H9 (cell line): ENCODE results near the gene TST. TPM values are rescaled to one million over a fixed set of nuclear protein-coding genes. Genes with fewer than 3 reads are reported as not detected.

Experiments
- DNase-seq: peaks from one replicate; pipeline ENCODE4 v3.0.0-alpha.2; 2017
- H2AFZ ChIP-seq: one replicate; pipeline ENCODE4 v1.6.1; 2013; ENCODE audit warnings: mild to moderate bottlenecking, low read length, control low read depth, moderate library complexity
- H2AK5ac ChIP-seq: 2 replicates; pipeline ENCODE4 v1.6.1; 2013; ENCODE audit warnings: low read length, control low read depth, mixed read lengths; ENCODE audit not compliant: insufficient read length
- H2BK120ac ChIP-seq: one replicate; pipeline ENCODE4 v1.6.1; 2013; ENCODE audit warnings: low read depth, mild to moderate bottlenecking, low read length, control low read depth, inconsistent platforms; ENCODE audit not compliant: poor library complexity, severe bottlenecking
- H2BK12ac ChIP-seq: 2 replicates; pipeline ENCODE4 v1.6.1; 2013; ENCODE audit warnings: low read length, control low read depth, mixed read lengths, low read depth; ENCODE audit not compliant: insufficient read length
- H2BK15ac ChIP-seq: 2 replicates; pipeline ENCODE4 v1.6.1; 2013; ENCODE audit warnings: low read depth, low read length, control low read depth
- H2BK20ac ChIP-seq: one replicate; pipeline ENCODE4 v1.6.1; 2013; ENCODE audit warnings: low read depth, mild to moderate bottlenecking, low read length, control low read depth, inconsistent platforms; ENCODE audit not compliant: poor library complexity, severe bottlenecking
- H2BK5ac ChIP-seq: 2 replicates; pipeline ENCODE4 v1.6.1; 2013; ENCODE audit warnings: low read length, control low read depth, mixed read lengths; ENCODE audit not compliant: insufficient read length
- H3K14ac ChIP-seq: 2 replicates; pipeline ENCODE4 v1.6.1; 2013; ENCODE audit warnings: low read length, control low read depth; ENCODE audit not compliant: insufficient read depth
- H3K18ac ChIP-seq: 2 replicates; pipeline ENCODE4 v1.6.1; 2013; ENCODE audit warnings: low read depth, mild to moderate bottlenecking, mixed read lengths, low read length, control low read depth; ENCODE audit not compliant: insufficient read length
- H3K23ac ChIP-seq: 2 replicates; pipeline ENCODE4 v1.6.1; 2013; ENCODE audit warnings: low read length, control low read depth, mixed read lengths, low read depth; ENCODE audit not compliant: insufficient read length
- H3K23me2 ChIP-seq: 2 replicates; pipeline ENCODE4 v1.6.1; 2013; ENCODE audit warnings: low read depth, mild to moderate bottlenecking, mixed read lengths, low read length, control low read depth; ENCODE audit not compliant: insufficient read length, poor library complexity, severe bottlenecking
- H3K27ac ChIP-seq: 2 replicates; pipeline ENCODE4 v1.5.1; 2013; ENCODE audit warnings: low read length, control low read depth, mixed read lengths, low read depth; ENCODE audit not compliant: insufficient read length
- H3K27me3 ChIP-seq: 2 replicates; pipeline ENCODE4 v1.6.1; 2013; ENCODE audit warnings: low read length, control low read depth, inconsistent platforms; ENCODE audit not compliant: insufficient read depth
- H3K4ac ChIP-seq: 2 replicates; pipeline ENCODE4 v1.6.1; 2013; ENCODE audit warnings: low read depth, mild to moderate bottlenecking, control low read depth, inconsistent platforms, low read length, moderate library complexity
- H3K4me1 ChIP-seq: 2 replicates; pipeline ENCODE4 v1.6.1; 2013; ENCODE audit warnings: low read length, control low read depth, inconsistent platforms; ENCODE audit not compliant: insufficient read depth
- H3K4me2 ChIP-seq: 2 replicates; pipeline ENCODE4 v1.6.1; 2013; ENCODE audit warnings: low read length, control low read depth, mixed read lengths; ENCODE audit not compliant: insufficient read length, insufficient read depth
- H3K56ac ChIP-seq: 2 replicates; pipeline ENCODE4 v1.6.1; 2013; ENCODE audit warnings: low read depth, mild to moderate bottlenecking, mixed read lengths, low read length, control low read depth; ENCODE audit not compliant: insufficient read length
- H3K79me1 ChIP-seq: 2 replicates; pipeline ENCODE4 v1.6.1; 2013; ENCODE audit warnings: low read depth, mild to moderate bottlenecking, moderate library complexity, low read length, control low read depth, inconsistent platforms; ENCODE audit not compliant: insufficient read depth, poor library complexity, severe bottlenecking
- H3K79me2 ChIP-seq: 2 replicates; pipeline ENCODE4 v1.6.1; 2013; ENCODE audit warnings: low read length, control low read depth, inconsistent platforms; ENCODE audit not compliant: insufficient read depth
- H3K9ac ChIP-seq: 2 replicates; pipeline ENCODE4 v1.6.1; 2013; ENCODE audit warnings: low read length, control low read depth, mixed read lengths; ENCODE audit not compliant: insufficient read length; ENCODE audit errors: extremely low read depth
- H3K9me3 ChIP-seq: one replicate; pipeline ENCODE4 v1.6.1; 2013; ENCODE audit warnings: low read depth, low read length, inconsistent platforms; ENCODE audit not compliant: control insufficient read depth
- H3T11ph ChIP-seq: one replicate; pipeline ENCODE4 v1.6.1; 2013; ENCODE audit warnings: mild to moderate bottlenecking, low read length, control low read depth, inconsistent platforms
- H4K20me1 ChIP-seq: one replicate; pipeline ENCODE4 v1.6.1; 2013; ENCODE audit not compliant: control insufficient read depth, insufficient read length, insufficient read depth
- H4K5ac ChIP-seq: 2 replicates; pipeline ENCODE4 v1.6.1; 2013; ENCODE audit warnings: low read depth, mild to moderate bottlenecking, mixed read lengths, low read length, control low read depth; ENCODE audit not compliant: insufficient read length
- H4K8ac ChIP-seq: replicated peaks from 2 replicates; pipeline ENCODE4 v1.6.1; 2013; ENCODE audit warnings: low read length, control low read depth, mixed read lengths, low read depth; ENCODE audit not compliant: insufficient read length
- H4K91ac ChIP-seq: 2 replicates; pipeline ENCODE4 v1.6.1; 2013; ENCODE audit warnings: low read depth, mild to moderate bottlenecking, moderate library complexity, mixed read lengths, low read length, control low read depth; ENCODE audit not compliant: insufficient read length
- H3K27ac Mint-ChIP-seq, 3 experiments: 2 replicates in 2 of 3; 3 replicates in 1 of 3; pipeline ENCODE4 v1.8.0; 2020 to 2021; ENCODE audit warnings: mixed read lengths in 3 of 3, mild to moderate bottlenecking in 1 of 3, moderate library complexity in 1 of 3
- H3K27me3 Mint-ChIP-seq: 2 replicates; pipeline ENCODE4 v1.8.0; 2021; ENCODE audit warnings: low read depth, mild to moderate bottlenecking, moderate library complexity, mixed read lengths
- H3K36me3 Mint-ChIP-seq, 3 experiments: 2 replicates in 2 of 3; 3 replicates in 1 of 3; pipeline ENCODE4 v1.8.0; 2020 to 2021; ENCODE audit warnings: low read depth in 3 of 3, mixed read lengths in 3 of 3; ENCODE audit not compliant: insufficient read depth in 1 of 3
- H3K4me1 Mint-ChIP-seq, 2 experiments: 2 replicates each; pipeline ENCODE4 v1.8.0; 2020; ENCODE audit warnings: mixed read lengths in 2 of 2
- H3K4me3 Mint-ChIP-seq, 2 experiments: 2 replicates in 1 of 2; 3 replicates in 1 of 2; pipeline ENCODE4 v1.8.0; 2020 to 2021; ENCODE audit warnings: mild to moderate bottlenecking in 2 of 2, mixed read lengths in 2 of 2, moderate library complexity in 1 of 2
- H3K9me3 Mint-ChIP-seq, 2 experiments: 2 replicates in 1 of 2; 3 replicates in 1 of 2; pipeline ENCODE4 v1.8.0; 2020; ENCODE audit warnings: mild to moderate bottlenecking in 2 of 2, mixed read lengths in 2 of 2, moderate library complexity in 1 of 2
- WGBS: extraction: QIAGEN DNeasy Blood & Tissue Kit; methylation state at CpG from one replicate; pipeline ENCODE4 v1.1.7; 2013; ENCODE audit warnings: missing lambda C conversion rate, low lambda C conversion rate, mixed read lengths; ENCODE audit not compliant: insufficient read length; ENCODE audit errors: extremely low coverage; 5-methylcytosine and 5-hydroxymethylcytosine counted together
- total RNA-seq: library from RNA; stranded (reverse); gene quantifications from 2 replicates; pipeline ENCODE4 v1.2.1, GENCODE V29; 2021
- TF ChIP-seq, protein P1 (sequence below): fragments of 200-600 bp; sonication (generic); conservative IDR thresholded peaks from 3 replicates; pipeline ENCODE4 v1.8.0; 2021; ENCODE audit warnings: antibody characterized with exemption, mild to moderate bottlenecking

TST gene
- total RNA-seq, 1 experiment from 2014 or later, result 31.9 TPM

DNA sequence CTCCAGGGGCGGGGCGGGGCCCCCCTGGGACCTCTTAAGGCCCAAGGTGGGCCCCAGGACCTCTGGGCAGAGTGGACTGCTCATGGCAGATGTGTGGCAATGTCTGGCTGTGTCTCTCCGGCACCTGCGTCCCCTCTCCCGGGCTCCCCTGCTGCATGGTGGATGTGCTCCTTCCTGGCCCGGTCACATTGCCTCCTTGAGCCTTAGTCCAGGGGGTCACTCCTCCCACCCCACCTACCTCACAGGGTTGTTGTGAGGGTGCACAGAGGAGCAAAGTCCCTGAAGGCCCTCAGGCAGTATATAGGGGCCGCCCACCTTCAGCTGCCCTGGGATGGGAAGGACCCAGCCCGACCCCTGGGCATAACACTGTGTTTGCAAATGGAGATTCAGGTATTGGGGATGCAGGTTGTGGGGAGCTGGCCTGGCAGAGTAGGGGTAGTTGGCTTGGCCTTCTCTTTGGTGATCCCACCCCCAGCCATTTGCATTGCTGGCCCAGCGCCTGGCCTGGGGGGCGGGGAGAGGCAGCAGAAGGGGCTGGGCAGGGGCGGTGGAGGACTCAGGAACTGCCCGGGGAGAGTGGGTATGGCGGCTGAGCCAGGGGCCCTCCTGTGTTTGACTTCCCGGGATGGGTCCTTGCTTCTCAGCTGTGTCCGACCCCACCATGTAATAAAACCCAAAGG is 43.6 kb upstream of the TST start:
- Histone ChIP-seq H2BK120ac (no peak overlapping the region), H3K56ac (no peak overlapping the region), H3K23ac (no peak overlapping the region), H2BK5ac (no peak overlapping the region), H2BK15ac (no peak overlapping the region), H2BK12ac (no peak overlapping the region), H2AFZ (no peak overlapping the region), H3T11ph (no peak overlapping the region), H3K4ac (no peak overlapping the region), H2AK5ac (no peak overlapping the region), H3K79me1 (no peaks in the 10 kb centered on the region), H4K20me1 (peaks cover 2% of the 10 kb centered on the region), H3K9me3 (no peaks in the 10 kb centered on the region), H2BK20ac (no peak overlapping the region), H4K5ac (no peak overlapping the region), H3K4me1 (no peaks in the 10 kb centered on the region; the same call in 1 of the 2 replicates), H3K18ac (no peak overlapping the region), H3K9ac (no peak overlapping the region), H3K27ac (no peak overlapping the region), H3K14ac (no peak overlapping the region), H3K27me3 (peaks cover 3% of the 10 kb centered on the region), H4K91ac (no peak overlapping the region), H3K4me2 (no peak overlapping the region), H4K8ac (no peak overlapping the region), H3K79me2 (no peaks in the 10 kb centered on the region), H3K23me2 (no peaks in the 10 kb centered on the region)
- Mint-ChIP-seq H3K27ac (peak overlapping the region in 1 of 3 experiments; percentile 23; a peak in 1 of 7 replicates), H3K4me3 (0 out of 5 replicates have a peak overlapping the region, but pooled peaks of 1 of the 2 experiments have one; percentile 55), H3K4me1 (peaks cover 9 to 25% of the 10 kb centered on the region in 2 experiments), H3K27me3 (peaks cover 39% of the 10 kb centered on the region), H3K36me3 (peaks cover 2 to 16% (median 7%) of the 10 kb centered on the region in 3 experiments; a peak in 6 of 7 replicates), H3K9me3 (no peaks in the 10 kb centered on the region; a peak in 1 of 5 replicates)
- no peak for DNase-seq
- WGBS, result no CpG with 5 or more reads among the region's 15 CpGs
- TF ChIP-seq, protein P1, sequence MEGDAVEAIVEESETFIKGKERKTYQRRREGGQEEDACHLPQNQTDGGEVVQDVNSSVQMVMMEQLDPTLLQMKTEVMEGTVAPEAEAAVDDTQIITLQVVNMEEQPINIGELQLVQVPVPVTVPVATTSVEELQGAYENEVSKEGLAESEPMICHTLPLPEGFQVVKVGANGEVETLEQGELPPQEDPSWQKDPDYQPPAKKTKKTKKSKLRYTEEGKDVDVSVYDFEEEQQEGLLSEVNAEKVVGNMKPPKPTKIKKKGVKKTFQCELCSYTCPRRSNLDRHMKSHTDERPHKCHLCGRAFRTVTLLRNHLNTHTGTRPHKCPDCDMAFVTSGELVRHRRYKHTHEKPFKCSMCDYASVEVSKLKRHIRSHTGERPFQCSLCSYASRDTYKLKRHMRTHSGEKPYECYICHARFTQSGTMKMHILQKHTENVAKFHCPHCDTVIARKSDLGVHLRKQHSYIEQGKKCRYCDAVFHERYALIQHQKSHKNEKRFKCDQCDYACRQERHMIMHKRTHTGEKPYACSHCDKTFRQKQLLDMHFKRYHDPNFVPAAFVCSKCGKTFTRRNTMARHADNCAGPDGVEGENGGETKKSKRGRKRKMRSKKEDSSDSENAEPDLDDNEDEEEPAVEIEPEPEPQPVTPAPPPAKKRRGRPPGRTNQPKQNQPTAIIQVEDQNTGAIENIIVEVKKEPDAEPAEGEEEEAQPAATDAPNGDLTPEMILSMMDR, result no peak
